Activated CD4-positive, CD25-positive, alpha-beta regulatory T cell treated with anti-CD3 and anti-CD28 coated beads, Interleukin-2, amount 50 U/mL, for 24 hours (primary cell): Measurements from ENCODE around the gene NTRK1.

Source experiments
- ATAC-seq, 2 donors: fragments of 150-1000 bp; cut with Tn5 transposase; one replicate each; pipeline ENCODE4 v1.10.0; 2021; ENCODE audit warnings: mild to moderate bottlenecking in 1 of 2, moderate library complexity in 1 of 2

The NTRK1 gene

DNA sequence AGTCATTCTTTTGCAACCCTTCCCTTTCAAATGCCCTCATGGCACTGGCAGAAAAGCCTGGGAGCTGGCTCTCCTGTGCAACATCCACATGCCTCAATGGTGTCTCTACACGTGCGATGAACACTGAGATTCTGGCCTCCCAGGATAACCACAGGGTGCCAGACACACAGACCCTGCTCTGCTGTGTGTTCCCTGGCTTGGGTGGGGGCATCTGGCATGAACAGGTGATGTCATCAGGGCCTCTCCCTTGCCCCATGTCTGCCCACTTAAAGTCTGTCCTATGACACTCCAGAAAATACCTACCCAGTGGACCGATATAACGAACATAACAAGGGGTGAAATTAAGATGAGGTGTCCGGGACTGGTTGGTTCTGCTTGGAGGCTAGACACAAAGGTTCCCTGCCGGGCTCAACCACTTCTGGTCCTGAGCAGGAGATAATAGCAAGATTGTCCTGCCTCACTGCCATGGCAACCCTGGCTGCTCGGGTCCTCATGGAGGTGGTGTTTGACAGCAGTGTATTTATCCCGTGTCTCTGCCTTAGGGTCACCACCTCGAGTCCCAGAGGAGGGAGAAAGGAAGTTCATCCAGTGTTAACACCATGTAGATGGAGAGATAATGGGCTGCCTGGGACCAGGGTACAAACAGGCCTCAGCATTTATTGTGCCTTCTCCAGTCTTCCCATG lies 21.1 kb upstream of the NTRK1 start:
- ATAC-seq, result no peak

DNA sequence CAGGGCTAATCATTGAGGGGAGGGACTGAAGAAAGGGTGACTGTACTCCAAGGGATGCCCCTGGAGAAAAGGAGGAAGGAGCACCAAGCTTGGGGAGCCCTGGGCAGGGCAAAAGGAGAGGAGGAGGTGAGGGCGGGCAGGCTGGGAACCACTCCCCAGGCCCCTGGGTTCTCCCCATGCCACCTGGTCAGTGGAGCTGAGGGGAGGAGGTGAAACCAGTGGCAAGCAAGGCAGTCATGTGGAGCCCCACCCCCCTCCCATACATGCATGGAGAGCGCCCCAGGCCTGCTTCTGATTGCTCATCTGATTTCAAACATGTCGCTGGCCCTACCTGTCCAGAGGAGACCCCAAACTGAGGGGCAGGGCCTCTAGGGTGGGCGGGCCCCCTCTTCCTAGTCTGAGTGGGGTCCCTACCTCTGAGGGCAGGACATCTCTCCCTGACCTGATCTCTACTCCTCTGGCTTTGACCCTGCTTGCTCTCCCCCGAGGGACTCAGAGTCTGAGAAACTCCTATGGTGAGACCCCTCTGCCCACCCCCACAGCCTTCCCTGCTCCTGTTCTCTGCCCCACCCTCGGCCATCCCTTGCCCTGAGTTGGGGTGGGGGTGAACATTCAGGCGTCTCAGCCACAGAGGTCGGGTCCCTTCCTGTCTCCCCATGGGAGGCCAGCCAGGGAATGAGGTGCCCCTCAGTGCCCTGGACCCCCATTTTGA lies 20.3 kb upstream of the NTRK1 start:
- no peak for ATAC-seq

DNA sequence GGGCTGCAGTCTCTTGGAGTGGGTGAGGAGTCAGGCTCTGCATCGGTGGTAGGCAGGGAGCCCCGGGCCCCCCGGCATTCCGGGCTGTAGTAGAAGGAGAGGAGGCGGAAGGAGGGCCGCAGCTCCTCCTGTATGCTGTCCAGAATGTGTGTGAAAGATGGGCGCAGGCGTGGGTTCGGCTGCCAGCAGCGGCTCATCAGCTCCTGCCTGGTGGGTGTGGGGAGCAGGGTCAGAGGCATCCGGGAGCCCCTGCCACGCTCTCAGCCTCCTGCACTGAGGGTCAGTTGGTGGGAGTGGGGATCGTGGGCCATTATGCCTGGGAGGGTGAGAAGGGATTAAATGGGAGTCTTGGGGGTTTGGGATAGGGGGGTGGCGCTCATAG lies 19.8 kb upstream of the NTRK1 start:
- ATAC-seq, result no peak

DNA sequence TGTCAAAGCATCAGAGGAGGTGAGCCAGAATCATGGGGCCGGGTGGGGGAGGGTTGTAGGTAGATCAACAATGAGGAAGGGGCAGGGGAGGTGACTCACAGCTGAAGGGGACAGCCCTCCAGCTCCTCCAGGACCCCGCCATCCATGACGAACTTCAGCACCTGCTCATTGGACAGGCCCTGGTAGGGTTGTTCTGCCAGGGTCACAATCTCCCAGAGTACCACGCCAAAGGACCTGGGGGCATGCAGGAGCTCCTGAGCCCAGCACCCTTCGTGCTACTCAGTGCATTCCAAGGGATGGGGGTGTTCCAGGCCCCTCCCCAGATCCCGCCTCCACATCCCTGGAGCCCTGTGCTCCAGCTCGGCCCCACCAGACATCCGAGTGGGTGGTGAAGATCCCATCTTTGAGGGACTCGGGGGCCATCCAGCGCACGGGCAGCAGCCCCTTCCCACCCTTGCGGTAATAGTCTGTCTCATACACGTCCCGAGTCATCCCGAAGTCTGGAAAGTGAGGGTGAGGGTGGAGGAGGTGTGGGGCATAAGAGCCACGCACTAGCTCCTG lies 19.3 kb upstream of the NTRK1 start:
- no peak for ATAC-seq

DNA sequence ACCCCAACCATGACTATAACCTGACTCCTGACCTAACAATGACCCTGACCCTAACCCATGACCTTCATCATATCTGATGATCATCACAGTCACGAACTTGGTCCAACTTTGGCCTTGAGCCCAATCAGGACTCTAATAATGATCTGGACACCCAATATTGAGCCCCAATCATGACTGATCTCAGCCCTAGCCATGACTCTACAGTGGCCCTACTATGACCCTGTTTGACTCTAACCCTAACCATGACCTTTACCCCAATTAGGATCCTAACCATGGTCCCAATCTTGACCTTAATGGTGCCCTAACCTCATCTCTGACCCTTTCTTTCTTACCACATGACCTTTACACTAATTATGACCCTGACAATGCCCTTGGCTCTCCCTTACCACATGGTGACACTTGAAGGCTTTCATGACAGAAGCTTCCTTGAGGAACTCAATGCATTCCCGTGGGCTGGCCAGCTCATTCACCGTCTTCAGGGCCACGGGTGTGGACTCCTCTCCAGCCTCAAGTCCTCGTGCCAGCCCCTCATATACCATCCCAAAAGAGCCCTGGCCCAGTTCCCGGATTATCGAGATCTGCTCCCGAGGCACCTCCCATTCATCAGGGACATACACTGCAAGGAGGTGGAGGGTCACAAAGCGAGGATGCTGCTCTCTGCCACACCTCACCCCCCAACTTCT lies 17.9 kb upstream of the NTRK1 start:
- ATAC-seq, result no peak

DNA sequence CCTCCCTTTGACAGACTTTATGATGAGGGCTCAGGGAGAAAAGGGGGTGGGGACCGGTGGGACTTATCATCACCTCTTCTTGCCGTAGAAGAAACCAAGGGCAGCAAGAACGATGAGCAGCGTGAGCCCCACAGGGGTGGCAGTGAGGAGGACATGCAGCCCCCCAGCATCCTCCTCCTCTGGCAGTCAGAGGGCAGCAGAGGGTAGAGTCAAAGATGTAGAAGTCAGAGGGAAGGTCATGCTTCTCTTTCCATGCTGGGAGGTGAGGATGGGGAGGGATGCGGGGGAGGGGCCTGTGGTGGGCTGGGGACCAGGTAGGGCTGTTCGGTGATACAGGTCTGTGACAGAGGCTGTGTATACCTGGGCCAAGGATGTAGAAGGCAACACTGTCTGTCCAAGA lies 16.6 kb upstream of the NTRK1 start:
- ATAC-seq, result no peak

DNA sequence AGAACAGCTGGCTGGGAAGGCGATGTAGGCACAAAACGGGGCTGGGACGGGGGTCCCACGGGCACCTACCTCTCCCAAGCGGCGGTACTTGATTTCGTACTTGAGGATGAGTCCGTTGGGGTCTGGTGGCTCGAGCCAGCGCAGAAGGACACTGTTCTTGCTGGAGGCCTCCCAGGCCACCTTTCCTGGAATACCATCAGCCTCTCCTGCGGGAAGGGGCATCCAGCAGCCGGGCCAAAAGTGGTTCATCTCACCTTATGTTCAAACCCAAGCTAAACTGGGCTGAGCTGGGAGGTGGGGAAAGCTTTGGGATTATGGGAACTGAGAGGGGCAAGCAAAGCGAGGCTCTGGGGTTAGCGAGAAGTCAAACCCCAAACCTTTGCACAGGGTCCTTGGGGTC lies 16.0 kb upstream of the NTRK1 start:
- ATAC-seq, result no peak

DNA sequence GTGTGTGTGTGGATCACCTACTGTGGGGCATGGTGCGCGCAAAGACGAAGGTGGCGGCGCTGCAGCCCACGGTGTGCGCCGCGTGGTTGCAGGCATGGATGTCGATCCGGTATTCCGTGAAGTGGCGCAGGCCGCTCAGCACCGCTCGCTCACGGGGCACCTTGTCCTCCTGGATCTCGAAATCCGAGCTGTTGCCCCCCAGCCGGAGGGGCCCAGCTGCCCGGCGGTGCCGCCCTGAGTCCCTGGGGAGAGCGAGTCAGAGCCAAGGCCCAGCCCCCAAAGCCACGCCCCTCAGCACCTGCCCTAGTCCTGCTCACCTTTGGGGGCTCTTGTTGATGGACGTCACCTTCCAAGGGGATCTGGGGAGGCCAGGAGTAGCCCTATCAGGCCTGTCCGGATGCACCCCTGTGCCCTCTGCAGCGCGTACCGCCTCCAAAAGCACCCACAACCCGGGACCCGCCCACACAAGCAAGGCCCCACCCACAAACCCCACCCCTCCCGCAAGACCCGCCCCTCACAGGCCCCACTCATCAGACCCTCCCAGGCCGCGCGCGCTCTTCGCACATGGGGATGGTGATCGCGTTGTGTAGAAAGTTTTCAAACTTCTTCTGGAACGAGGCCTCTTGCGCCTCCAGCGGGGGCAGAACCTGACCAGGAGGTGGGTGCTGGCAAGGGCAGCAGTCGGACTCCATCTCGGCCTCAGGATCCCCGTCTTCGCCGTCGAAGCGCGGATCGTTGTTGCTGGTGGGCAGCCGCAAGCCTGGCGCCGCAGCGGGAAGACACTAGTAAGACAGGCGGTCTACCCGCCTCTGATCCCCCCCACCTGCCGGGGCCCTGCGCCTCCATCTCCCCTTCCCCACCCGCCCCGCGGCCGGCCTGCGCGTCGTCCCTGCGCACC lies 15.4 kb upstream of the NTRK1 start:
- peak; percentile 24 to 29 for ATAC-seq

DNA sequence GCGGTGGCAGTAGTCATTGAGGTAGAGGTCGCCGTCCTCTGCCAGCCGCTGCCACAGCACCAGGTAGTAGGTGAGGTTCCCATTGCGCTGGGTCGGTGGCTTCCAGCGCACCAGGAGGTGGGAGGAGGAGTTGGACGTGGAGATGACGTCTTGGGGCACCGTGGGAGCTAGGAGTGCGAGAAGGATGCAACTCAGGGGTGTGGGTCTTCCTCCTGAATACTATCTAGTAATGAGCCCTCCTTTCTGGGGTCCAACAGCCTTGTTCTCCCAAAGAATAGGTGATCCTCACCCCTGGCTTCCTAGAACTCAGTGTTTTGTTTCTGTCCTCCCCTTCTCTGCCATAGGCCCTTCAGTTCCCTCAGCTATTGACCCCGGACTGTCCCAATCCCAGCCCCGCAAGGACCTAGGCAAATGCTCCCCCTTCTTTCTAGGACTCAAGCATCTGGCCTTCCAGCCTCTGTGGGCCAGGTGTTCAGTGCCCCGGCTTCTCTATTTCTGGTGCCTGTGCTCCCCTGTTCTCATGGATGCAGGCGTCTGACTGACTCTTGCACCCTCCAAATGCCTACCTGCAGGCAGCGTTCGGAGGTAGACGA lies 14.6 kb upstream of the NTRK1 start:
- no peak for ATAC-seq

DNA sequence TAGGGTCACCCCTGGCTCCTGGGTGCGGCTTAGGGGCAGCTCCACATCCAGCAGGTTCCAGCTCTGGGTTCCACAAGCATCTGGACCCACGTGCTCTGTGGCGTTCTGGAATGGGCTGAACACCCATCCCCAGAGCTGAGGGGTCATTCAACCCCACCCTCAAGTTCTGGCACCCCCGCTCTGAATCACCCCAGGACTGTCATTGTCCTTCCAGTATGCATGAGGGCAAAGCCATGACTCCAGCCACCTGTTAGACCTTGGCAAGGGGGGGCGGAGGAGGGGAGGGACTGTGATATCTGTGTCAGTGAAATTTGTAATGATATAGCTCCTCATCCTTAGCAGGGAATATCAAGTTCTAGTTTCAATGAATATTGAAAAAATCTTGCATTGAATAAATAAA lies 14.0 kb upstream of the NTRK1 start:
- ATAC-seq, result no peak

DNA sequence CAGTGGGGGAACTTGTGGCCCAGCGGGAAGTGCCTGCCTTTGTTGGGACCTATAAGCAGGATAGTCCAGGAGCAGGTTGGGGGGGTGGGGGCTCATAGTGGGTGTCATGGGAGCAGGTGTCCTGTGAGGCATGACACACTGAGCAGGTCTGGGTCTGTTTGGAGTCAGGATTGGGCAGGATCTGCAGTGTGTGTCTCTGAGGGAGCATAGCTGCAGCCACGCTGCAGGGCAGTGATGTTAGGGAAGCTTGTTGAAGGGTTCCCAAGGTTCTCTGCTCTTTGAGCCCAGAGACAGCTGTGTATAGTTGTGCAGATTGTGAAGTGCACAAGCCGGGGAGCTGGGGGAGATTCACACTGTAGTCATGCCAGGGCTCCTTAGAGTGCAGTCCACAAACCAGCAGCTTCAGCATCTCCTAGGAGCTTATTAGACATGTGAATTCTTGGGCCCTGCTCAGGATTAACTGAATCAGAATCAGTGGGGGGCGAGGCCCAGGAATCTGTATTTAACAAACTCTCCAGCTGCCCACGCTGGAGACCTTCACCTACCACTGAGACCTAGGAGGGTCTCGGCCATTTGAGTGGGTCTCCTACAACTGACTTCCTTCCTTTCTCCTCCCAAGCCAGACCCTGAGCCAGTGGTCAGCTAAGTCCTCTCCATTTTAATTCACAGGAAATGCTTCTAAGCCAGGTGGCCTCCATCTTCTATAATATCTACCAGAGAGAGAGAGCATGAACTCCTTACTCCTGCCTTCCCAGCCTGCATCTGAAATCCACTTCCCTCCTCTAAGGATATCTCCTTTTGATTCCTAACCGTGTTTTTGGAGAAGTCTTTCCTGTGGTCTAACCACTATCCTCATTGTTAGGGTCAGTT lies 12.8 kb upstream of the NTRK1 start:
- no peak for ATAC-seq

DNA sequence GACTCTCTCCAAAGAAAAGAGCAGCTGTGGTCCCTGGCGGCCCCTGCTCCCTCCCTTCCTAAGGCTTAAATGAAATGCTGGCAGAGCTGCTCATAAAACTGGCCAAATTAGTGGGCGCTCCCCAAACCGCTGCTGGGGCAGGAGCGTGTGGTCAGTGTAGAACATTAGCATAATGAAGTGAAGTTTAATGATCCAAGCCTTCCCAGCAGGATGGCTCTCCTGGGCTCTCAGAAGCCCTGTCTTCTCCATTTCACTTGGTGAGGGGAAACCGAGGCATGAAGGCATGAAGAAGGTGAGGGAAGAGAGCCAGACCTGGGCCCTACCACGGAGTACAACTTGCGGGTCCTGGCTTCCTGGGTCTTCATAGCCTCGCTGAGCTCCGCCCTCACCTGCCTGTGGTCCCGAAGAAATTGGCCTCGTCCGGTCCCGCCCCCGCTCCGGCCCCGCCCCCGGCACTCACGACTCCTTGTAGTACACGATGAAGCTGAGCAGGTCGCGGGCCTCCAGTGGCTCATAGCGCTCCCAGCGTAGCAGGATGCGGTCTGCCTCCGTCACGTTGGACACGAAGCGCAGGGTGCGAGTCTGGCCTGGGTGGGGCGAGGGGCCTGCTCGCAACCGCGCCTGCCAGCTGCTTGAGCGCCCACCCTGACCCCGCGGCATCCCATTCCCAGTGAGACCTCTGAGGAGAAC lies 12.1 kb upstream of the NTRK1 start:
- ATAC-seq, result peak; percentile 77 to 81

DNA sequence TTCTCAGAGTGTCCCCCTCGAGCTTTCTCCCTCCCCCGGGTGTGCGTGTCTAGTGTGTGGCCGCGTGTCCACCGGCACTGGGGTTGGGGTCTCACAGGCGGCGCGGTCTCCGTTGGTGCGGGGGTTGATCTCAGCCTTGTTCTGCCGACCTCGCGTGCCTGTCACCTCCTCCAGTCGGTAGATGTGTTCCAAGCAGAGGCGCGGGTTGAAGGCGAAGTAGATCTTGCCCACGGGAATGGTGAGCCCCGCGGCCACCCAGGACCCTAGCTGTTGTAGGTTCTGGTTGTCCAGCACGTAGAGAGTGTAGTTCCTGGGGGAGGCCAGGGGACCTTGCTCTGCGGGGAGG lies 11.5 kb upstream of the NTRK1 start:
- no peak for ATAC-seq

DNA sequence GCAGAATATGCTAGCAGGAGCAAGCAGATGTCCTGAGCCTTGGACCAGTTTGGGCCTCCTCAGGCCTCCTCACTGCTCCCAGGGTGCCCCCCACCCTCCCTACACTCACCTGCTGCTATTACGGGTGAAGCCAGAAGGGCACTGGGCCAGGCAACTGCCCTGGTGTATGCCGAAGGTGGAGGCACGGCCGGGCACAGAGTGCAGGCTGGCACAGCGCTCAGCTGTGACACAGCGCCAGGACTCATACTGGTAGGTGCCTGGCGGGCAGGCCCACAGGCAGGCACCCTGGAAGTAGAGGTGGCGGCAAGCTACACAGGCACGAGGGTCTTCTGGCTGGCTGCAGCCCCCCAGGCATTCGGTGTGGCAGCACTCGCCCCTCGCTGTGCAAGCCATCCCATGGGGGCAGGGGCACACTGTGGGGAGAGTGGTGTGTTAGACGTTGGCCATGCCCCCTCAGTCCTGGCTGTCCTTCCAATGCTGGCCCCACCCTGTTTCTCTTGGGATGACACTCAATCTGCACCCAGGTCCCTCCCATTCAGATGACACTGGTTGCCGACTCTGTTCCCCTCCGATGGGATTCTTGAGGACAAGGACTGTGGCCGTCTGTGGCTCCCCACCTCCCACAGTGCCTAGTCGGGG lies 8.8 kb upstream of the NTRK1 start:
- ATAC-seq, result no peak

DNA sequence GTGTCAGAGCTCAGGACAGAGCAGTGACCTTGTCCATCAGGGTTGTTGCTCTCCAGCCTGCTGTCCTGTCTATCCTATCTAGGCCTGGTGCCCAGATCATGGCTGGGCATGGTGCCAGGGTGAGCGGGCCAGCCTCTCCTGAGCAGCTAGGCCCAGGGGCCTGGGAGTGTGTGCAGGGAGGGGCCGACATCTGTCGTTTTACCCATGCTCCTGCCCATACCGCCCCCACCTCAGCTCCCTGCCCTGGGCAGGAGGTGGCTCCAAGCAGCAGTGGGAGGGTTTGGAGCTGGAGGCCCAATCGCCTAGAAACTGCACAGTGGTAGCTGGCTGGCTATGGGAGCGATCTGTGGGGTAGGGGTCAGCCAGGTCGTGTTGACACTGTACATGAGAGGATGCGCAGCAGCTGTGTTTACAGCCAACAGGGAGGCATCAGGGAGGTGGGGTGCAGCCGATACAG lies 8.2 kb upstream of the NTRK1 start:
- ATAC-seq, result no peak

DNA sequence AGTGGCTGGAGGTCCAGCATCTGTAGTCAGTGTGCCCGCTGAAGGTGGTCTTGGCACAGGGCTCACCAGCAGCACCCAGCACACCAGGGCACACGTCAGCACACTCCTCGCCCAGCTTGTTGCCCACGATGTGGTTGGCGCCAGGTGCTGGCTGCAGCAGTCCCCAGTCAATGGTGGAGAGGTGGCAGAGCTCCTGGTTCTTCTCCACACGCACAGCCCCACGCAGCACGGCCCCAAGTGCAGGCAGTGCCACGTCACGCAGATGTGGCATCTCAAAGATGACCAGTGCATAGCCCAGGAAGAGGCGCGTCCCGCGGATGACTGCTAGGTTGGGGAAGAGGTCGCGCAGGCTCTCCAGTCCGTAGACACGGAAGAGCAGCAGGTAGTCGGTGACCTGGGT lies 6.9 kb upstream of the NTRK1 start:
- ATAC-seq, result no peak

DNA sequence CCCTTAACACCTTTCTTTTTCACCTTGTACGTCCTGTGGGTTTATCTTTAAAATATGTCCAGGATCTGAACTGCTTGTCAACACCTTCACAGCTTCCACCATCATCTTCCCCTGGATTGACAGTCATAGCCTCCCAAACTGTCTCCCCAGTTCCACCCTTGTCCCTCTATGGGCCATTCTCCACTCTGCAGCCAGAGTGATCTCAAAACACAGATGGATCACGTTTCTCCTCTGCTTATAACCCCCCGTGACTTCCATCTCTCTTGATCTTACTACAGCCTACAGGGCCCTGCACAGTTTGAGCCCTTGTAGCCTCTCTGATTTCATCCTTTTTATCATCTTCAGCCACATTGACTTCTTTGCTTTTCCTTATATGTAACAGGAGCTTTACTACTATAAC lies 6.0 kb upstream of the NTRK1 start:
- ATAC-seq, result no peak

DNA sequence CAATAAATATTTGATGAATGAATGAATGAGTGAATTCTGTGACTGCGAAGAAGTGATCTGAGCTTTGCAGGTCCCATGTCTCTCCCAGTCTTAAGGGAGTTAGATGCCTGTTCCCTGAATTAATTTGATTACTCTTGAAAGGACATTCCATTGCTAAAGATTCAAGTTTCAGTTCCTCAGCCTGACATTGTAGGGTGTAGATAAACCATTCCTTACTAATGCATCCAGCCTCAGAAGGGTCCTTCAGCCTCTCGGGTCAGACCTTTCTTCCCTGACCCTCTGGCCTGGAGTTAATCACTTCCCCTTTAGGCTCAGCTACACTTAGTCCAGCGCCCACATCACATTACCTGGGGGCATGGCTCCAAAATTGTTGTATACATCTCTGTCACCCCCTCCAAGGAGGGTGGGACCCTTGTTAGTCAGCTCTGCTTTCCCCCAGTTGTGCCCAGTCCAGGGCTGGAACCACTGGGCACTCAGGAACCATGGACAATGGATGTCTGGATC lies 4.3 kb upstream of the NTRK1 start:
- no peak for ATAC-seq

DNA sequence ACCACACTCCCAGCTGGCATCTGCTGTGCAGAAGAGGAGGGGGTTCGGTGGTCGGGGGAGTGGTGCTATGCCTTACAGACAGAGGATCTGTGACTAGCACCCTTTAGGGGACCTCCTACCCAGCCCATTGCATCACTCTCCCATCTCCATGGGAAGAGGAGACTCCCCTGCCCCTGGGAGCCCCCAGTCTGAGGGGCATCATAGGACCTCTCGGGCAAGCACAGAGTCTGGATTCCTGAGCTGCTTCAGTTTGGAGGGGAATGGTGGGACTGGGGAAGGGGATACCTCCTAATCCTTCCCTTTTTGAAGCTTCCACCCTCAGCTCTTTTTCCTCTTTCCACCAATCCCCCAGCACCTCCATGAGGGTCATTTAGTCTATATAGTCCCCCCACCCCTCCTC lies 3.1 kb upstream of the NTRK1 start:
- no peak for ATAC-seq

DNA sequence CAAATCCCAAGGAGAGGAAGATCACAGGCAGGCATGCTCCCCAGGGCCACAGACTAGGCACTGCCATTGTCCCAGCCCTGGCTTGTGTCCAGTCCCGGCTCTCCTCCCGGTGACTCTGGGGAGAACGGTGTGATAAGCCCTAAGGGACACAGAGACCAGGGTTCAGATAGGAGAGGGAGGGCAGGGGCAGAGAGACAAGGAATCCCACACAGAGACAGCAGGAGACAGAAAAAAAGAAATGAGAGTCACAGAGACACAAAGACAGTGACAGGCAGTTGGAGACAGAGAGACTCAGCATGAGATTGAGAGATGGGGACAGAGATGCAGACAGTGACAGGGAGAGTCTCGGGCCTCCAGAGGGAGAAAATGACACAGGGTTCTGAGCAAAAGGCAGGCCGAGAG lies 2.1 kb upstream of the NTRK1 start:
- ATAC-seq, result no peak
